HG02970 (cell line): ENCODE results near the gene FBXW7.

ENCODE experiments used
- ATAC-seq: cut with Tn5 transposase; IDR thresholded peaks from one replicate; pipeline ENCODE4 v1.9.1; 2021; ENCODE audit warnings: mild to moderate bottlenecking, moderate library complexity, moderate number of reproducible peaks; ENCODE audit not compliant: unreplicated experiment, low FRiP score

FBXW7 gene

DNA sequence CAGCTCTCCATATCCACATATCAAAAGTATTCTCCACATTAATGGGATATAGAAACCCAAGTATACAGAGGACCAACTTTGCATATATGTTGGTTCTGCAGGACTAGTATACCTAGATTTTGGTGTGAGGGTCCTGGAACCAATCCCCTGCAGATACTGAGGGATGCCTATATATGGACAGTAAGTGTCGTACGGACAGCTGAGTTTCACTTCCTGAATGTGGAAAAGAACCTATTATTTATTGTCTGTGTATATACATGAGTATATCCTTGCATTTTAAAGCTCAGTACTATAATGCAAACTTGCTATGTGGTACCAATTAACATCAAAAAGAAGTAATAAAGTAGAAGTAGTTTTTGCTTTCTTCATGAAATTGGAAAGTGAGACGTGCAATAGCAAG lies 101.9 kb downstream of the FBXW7 start:
- ATAC-seq, result no peak

DNA sequence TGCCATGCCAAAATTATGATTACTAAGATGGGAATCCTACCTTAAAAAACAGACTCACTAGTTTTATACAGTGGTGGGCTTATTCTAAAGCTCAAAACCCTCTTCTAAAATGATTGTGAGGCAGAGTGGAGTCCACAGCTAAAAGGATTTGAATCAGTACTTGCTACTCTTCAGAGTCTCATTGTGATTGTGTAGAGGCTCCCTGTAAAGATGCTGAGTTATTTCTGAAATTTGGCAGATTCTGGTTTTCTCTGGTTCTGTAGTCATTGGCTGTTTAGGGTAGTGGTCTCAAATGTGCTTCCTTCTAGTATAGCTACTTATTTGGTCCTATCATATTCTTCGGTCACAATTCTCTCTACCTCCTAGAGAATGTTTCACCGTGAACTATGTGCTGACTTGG lies 104.1 kb downstream of the FBXW7 start:
- no peak for ATAC-seq

- ATAC-seq, result no peak
Observed at GRCh38 chr4:152431291-152431690, 104.6 kb downstream of the FBXW7 start.

DNA sequence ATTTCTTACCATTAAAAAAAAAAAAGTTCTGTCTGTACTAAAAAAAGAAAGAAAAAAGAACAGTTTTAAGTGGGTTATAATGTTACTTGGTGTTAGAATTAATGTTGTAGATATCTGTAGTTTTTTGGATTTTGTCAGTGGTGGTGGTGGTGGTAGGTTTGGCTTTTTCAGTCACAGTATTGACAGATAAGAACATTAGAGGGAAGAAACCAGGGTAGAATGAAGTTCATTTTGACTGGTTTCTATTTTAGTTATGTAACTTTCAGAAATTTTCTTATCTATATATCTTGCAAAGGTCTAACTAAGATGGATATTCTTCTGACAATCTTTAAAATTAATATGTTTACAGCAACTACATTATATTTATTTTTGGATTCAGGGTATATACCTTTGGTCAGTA lies 105.4 kb downstream of the FBXW7 start:
- ATAC-seq, result no peak

DNA sequence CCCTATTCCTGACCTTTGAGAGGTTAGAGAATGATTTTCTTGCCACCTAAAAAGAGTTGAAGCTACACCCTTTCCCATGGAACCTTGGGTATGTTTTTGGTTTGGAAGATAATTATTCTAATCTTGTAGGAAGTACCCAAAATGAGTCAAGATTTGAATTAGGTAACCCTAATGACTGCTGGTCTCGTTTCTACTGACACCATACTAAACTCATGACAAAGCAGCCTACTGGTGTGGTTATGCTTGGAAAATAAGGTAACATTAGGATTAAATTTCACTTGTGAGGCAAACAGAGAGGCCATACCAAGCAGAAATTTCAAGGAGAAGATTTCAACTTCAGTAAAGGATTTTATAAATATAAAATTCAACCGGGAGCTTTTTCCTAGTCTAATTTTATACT lies 107.9 kb downstream of the FBXW7 start:
- ATAC-seq, result no peak

- ATAC-seq, result no peak
Observed at GRCh38 chr4:152424977-152425376, 110.9 kb downstream of the FBXW7 start.

- ATAC-seq, result no peak
Observed at GRCh38 chr4:152424396-152424795, 111.5 kb downstream of the FBXW7 start.

DNA sequence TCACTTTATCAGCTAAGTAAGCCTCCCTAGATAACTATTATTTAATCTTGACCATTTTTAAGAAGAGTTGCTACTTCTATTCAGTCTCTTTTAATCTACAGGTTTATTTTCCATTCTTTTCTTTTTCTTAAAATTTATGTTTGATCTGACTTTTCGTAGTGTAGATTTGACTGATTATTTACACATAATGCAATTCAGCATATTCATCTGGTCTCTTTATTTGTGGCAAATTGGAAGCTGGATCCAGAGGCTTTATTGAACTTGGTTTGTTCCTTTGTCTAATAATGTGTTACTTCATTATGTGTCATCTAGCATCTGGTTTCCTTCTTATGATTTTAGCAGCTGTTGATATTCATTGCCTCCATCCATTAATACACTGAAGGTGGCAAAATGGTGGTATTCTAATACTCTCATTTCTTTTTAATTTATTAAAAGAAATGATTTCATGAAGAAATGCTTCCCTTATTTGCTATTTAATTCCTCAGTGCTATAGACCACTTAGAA lies 113.0 kb downstream of the FBXW7 start:
- ATAC-seq, result no peak

DNA sequence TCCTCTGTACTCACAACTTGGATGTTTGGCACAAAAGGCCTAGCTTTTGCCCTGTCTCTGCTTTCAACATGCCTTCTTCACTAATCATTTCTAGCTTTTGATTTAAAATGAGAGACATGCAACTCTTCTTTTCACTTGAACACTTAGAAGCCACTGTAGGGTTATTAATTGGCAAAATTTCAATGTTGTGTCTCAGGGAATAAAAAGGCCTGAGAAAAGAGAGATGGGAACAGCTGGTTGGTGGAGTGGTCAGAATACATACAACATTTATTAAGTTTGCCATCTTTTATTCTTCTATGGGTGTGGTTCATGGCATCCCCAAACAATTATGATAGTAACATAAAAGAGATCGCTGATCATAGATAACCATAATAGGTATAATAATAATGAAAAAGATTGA lies 114.3 kb downstream of the FBXW7 start:
- ATAC-seq, result no peak

GRCh38 chr4:152419809-152420208 lies 116.1 kb downstream of the FBXW7 start:
- no peak for ATAC-seq

DNA sequence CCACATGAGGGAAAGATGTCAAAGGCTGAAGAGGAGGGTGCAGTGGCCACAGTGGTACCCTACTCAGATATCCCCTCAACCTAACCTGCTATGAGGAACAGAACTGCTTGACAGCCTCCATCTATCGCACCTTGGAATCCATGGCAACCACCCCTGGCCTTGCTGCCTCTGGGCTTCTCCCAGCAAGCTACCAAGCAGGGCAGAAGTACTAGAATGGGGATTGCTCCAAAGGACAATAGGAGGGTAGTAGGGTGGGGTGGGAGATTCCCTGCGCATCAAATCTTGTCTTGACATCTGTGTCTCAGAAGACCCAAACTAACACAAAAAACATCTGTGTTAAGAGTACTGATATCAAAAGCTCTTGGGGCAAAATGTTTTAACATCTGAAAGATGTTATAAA lies 118.2 kb downstream of the FBXW7 start:
- ATAC-seq, result no peak

GRCh38 chr4:152415980-152416379 lies 119.9 kb downstream of the FBXW7 start:
- no peak for ATAC-seq

- ATAC-seq, result no peak
Observed at GRCh38 chr4:152408514-152409327, 127.2 kb downstream of the FBXW7 start.

DNA sequence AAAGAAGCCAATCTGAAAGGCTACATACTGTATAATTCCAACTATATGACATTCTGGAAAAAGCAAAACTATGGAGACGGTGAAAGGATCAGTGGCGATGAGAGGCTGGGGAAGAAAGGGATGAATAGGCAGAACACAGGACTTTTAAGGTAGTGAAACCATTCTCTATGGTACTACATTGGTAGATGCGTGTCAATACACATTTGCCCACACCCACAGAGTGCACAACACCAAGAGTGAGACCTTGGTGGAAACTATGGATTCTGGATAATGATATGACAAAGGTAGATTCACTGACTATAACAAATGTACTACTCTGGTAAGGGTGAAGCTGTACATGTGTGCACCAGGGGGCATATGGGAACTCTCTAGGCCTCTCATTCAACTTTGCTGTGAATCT lies 134.5 kb downstream of the FBXW7 start:
- ATAC-seq, result no peak

DNA sequence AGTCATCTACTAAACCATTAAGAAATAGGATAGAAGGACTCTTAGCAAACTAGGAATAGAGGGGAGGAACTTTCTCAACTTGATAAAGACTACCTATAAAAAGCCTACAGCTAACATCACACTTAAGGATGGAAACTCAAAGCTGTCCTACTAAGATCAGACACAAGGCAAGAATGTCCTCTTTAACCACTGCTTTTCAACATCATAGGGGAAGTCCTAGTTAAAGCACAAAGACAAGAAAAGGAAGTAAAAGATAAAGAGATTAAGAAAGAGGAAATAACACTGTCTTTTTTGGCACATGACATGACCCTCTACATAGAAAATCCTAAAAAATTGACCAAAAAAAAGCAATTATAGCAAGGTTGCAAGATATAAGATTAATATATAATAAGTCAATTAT lies 136.6 kb downstream of the FBXW7 start:
- no peak for ATAC-seq

GRCh38 chr4:152398060-152398459 lies 137.8 kb downstream of the FBXW7 start:
- ATAC-seq, result no peak

DNA sequence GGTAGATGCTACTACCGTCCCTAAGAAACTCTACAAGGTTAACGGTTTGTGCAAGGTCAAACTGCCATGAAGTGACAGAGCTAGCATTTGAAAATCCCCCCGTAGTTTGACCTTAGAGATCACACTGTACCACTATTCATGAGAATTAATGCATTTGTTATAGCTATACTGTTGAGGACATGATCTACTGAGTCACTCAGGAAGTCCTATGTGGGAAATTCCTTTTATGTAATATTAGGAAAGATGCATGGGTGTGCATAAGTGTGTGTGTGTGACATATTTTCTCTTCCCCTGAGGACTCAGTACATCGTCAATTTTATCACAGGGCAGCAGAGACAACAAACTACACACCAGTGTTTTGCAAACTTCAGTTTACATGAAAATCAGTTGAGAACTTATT lies 141.1 kb downstream of the FBXW7 start:
- ATAC-seq, result no peak

DNA sequence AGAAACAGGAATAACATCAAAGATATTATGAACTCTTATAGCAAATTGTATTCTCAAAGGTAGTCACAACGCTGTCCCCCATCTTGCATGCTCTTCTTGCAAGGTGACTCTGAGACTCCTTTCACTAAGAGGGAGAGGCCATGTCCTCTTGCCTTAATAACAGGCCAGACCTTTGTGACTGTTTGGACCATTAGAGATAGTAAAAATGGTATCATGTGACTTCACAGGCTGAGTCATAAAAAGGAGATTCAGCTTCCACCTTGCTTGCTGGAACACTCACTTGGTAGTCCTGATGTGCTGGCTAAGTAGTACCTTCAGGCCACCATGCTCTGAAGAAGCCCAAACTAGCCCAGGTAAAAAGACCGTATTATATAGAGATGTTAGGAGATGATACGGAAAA lies 143.8 kb downstream of the FBXW7 start:
- ATAC-seq, result no peak

DNA sequence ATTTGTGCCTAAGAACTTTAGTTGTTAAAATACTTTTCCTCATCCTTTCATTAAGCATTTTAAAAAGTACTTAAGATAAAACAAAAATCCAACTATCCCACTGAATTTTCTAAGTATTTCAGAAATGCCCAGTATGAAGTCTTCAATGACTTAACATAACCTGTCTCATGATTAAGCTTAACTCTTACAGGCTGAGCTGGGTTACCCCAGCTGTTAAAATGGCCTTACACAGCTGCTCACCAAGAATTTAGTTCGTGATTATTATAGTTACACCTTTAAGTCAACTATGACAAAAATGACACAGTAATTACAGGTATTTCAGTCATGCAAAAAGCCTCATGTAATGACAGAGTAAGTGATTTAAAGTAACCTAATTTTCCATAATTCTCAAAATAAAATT lies 145.7 kb downstream of the FBXW7 start:
- no peak for ATAC-seq

GRCh38 chr4:152389359-152389758 lies 146.5 kb downstream of the FBXW7 start:
- ATAC-seq, result no peak

- ATAC-seq, result no peak
Observed at GRCh38 chr4:152385551-152385950, 150.3 kb downstream of the FBXW7 start.

DNA sequence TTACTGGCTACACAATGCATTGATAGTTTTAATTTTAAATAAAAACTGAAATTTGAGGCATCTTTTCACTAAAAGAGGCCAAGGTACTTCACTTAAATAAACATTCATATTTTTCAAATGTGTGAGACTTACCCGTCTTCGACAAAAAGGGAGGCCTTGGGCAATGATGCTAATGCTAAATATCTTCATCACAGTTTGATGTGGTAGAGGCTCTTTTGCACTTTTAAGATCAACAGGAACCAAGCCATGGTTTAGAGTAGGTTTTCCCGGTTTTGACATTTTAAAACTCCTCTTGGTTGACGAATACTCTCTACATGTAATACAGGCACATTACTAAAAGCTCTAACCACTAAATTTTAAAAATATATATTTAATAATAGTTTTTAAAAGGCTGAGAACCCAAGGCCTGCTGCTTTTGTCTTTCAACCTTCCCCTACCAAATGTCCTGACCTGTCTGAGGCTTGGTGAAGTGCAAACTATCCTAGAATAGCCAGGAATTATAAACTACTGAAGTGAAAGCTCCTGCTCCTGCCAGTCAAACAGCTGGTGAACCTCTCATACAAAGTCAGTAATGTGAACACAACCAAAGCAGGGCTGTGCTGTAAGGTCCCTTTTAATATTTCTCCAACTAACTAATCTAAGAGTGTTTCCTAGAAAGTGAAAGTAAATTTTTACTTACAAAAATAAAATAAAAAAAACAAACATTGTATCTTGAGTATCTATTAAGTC lies 153.7 kb downstream of the FBXW7 start:
- no peak for ATAC-seq
